Naive thymus-derived CD4-positive, alpha-beta T cell (primary cell): ENCODE data around the gene ALPP. TPM values are rescaled to one million over a fixed set of nuclear protein-coding genes. Genes with fewer than 3 reads are reported as not detected.
A peak's percentile ranks its signal among the peaks of the same experiment; 100 is the strongest.

ENCODE experiments used
- ATAC-seq: fragments of 150-1000 bp; cut with Tn5 transposase; 2 replicates; pipeline ENCODE4 v1.10.0; 2021; ENCODE audit warnings: mild to moderate bottlenecking, moderate library complexity
- CTCF ChIA-PET: fragments of 350-600 bp; sonication (Branson Sonifier 250); formaldehyde crosslinking; loops from one replicate; lab custom pipeline; 2021; ENCODE audit warnings: antibody characterized with exemption; lab: Charles Lee
- POLR2A ChIA-PET: fragments of 350-600 bp; sonication (Branson Sonifier 250); formaldehyde crosslinking; loops from one replicate; lab custom pipeline; 2021; ENCODE audit warnings: antibody characterized with exemption, inconsistent platforms; lab: Charles Lee
- DNase-seq, 9 donors: peaks; one replicate each; pipeline versions ENCODE4 v3.0.0 to v3.0.0-alpha.2; 2020 to 2022; ENCODE audit warnings: mixed read lengths in 1 of 9
- H3K27ac ChIP-seq: one replicate; pipeline ENCODE4 v1.7.0; 2013; ENCODE audit warnings: mild to moderate bottlenecking, low read depth, low read length, moderate library complexity
- H3K27me3 ChIP-seq, 2 donors: one replicate each; pipeline ENCODE4 v1.7.0; 2013; ENCODE audit warnings: low read length in 2 of 2, mild to moderate bottlenecking in 2 of 2, moderate library complexity in 2 of 2; ENCODE audit not compliant: control insufficient read depth in 2 of 2, insufficient read depth in 2 of 2
- H3K36me3 ChIP-seq, 3 experiments: 1 replicate in 2 of 3; 2 replicates in 1 of 3; pipeline ENCODE4 v1.7.0; 2013; ENCODE audit warnings: low read length in 3 of 3, mild to moderate bottlenecking in 3 of 3, moderate library complexity in 1 of 3; ENCODE audit not compliant: insufficient read depth in 3 of 3, control insufficient read depth in 2 of 3
- H3K4me1 ChIP-seq, 2 donors: one replicate each; pipeline ENCODE4 v1.7.0; 2013; ENCODE audit warnings: low read length in 2 of 2, mild to moderate bottlenecking in 2 of 2, moderate library complexity in 1 of 2; ENCODE audit not compliant: control insufficient read depth in 2 of 2, insufficient read depth in 2 of 2
- H3K4me3 ChIP-seq: 2 replicates; pipeline ENCODE4 v1.7.0; 2013; ENCODE audit warnings: mild to moderate bottlenecking, low read length
- H3K9me3 ChIP-seq, 3 experiments: 1 replicate in 2 of 3; 2 replicates in 1 of 3; pipeline ENCODE4 v1.7.0; 2013; ENCODE audit warnings: low read length in 3 of 3; ENCODE audit not compliant: control insufficient read depth in 2 of 3
- H3K27ac Mint-ChIP-seq, 9 donors: one replicate each; pipeline ENCODE4 v1.8.0; 2020 to 2022; ENCODE audit warnings: mixed read lengths in 9 of 9, mild to moderate bottlenecking in 8 of 9, moderate library complexity in 5 of 9, inconsistent platforms in 2 of 9
- H3K27me3 Mint-ChIP-seq, 5 donors: one replicate each; pipeline ENCODE4 v1.8.0; 2021 to 2022; ENCODE audit warnings: mixed read lengths in 5 of 5, mild to moderate bottlenecking in 1 of 5
- H3K36me3 Mint-ChIP-seq, 5 donors: one replicate each; pipeline ENCODE4 v1.8.0; 2020 to 2022; ENCODE audit warnings: mixed read lengths in 5 of 5, mild to moderate bottlenecking in 3 of 5, inconsistent platforms in 1 of 5
- H3K4me1 Mint-ChIP-seq, 7 donors: one replicate each; pipeline ENCODE4 v1.8.0; 2020 to 2022; ENCODE audit warnings: mixed read lengths in 7 of 7, mild to moderate bottlenecking in 3 of 7, inconsistent platforms in 1 of 7
- H3K4me3 Mint-ChIP-seq, 10 donors: one replicate each; pipeline ENCODE4 v1.8.0; 2020 to 2022; ENCODE audit warnings: mild to moderate bottlenecking in 10 of 10, mixed read lengths in 10 of 10, moderate library complexity in 6 of 10, inconsistent platforms in 2 of 10
- H3K9me3 Mint-ChIP-seq, 11 donors: one replicate each; pipeline ENCODE4 v1.8.0; 2020 to 2022; ENCODE audit warnings: mixed read lengths in 11 of 11, mild to moderate bottlenecking in 4 of 11, inconsistent platforms in 1 of 11, moderate library complexity in 1 of 11
- intact Hi-C, 2 donors: fragments of 100-400 bp; cut with micrococcal nuclease; formaldehyde crosslinking; loops; one replicate each; pipeline ENCODE4 v1.15.1; 2023
- polyA plus RNA-seq, 2 donors: library from polyadenylated mRNA; unstranded; fragments of 300-500 nt; fragmentation: Illumina TruSeq; gene quantifications; one replicate each; pipeline ENCODE4 v1.2.3, GENCODE V29; 2021
- total RNA-seq, 6 experiments: library from RNA in 5 of 6; stranded (reverse) in 5 of 6; gene quantifications; 1 replicate in 5 of 6; 2 replicates in 1 of 6; pipeline ENCODE4 v1.2.3 and lab custom pipeline; 2021 to 2026

The ALPP gene
- total and polyA plus RNA-seq, 7 experiments from 2014 or later = 0.24 TPM; not detected in 5

- peaks cover 7 to 27% of the 10 kb centered on the region in 2 donors for H3K4me1 ChIP-seq
- ChIA-PET CTCF (no interaction called here), POLR2A (no interaction called here)
- no peak overlapping the region for H3K4me3 ChIP-seq
- H3K27ac ChIP-seq = no peak overlapping the region
- no peaks in the 10 kb centered on the region for H3K9me3 ChIP-seq
- no peak for ATAC-seq
- DNase-seq = no peak
- no peaks in the 10 kb centered on the region for H3K36me3 ChIP-seq
- Mint-ChIP-seq H3K4me3 (peak overlapping the region in 9 of 10 donors; percentile 12 to 83 (median 60)), H3K9me3 (peaks cover 0 to 9% (median 0%) of the 10 kb centered on the region in 11 donors), H3K27ac (no peak overlapping the region), H3K4me1 (peaks cover 0 to 19% (median 6%) of the 10 kb centered on the region in 7 donors), H3K36me3 (no peaks in the 10 kb centered on the region), H3K27me3 (peaks cover 8 to 48% (median 18%) of the 10 kb centered on the region in 5 donors)
- intact Hi-C loops = no loop called here
- peaks cover 0 to 9% of the 10 kb centered on the region in 2 donors for H3K27me3 ChIP-seq
These were observed 26.7 kb upstream of the ALPP start for GRCh38 chr2:232351686-232352510.

- H3K4me1 Mint-ChIP-seq = peaks cover 0 to 19% (median 6%) of the 10 kb centered on the region in 7 donors
- DNase-seq (no peak), ATAC-seq (peak; percentile 17)
- peaks cover 8 to 49% (median 19%) of the 10 kb centered on the region in 5 donors for H3K27me3 Mint-ChIP-seq
- peaks cover 0 to 8% (median 0%) of the 10 kb centered on the region in 11 donors for H3K9me3 Mint-ChIP-seq
- no peak overlapping the region for H3K27ac Mint-ChIP-seq
- H3K9me3 ChIP-seq = no peaks in the 10 kb centered on the region
- H3K27me3 ChIP-seq = peaks cover 0 to 9% of the 10 kb centered on the region in 2 donors
- POLR2A ChIA-PET = no interaction called here
- peaks cover 7 to 27% of the 10 kb centered on the region in 2 donors for H3K4me1 ChIP-seq
- intact Hi-C loops = no loop called here
- H3K27ac ChIP-seq = no peak overlapping the region
- no peaks in the 10 kb centered on the region for H3K36me3 Mint-ChIP-seq
- no peak overlapping the region for H3K4me3 ChIP-seq
- CTCF ChIA-PET = no interaction called here
- no peaks in the 10 kb centered on the region for H3K36me3 ChIP-seq
- peak overlapping the region in 2 of 10 donors; percentile 10 to 58 for H3K4me3 Mint-ChIP-seq
These were observed 25.9 kb upstream of the ALPP start for GRCh38 chr2:232352511-232353091.

GRCh38 chr2:232353096-232353495, 25.5 kb upstream of the ALPP start:
- ATAC-seq = no peak
- intact Hi-C loops = no loop called here
- H3K4me3 Mint-ChIP-seq = peak overlapping the region in 2 of 10 donors; percentile 10 to 58
- H3K36me3 ChIP-seq = no peaks in the 10 kb centered on the region
- H3K27ac ChIP-seq = no peak overlapping the region
- H3K9me3 Mint-ChIP-seq = peaks cover 0 to 8% (median 0%) of the 10 kb centered on the region in 11 donors
- H3K4me3 ChIP-seq = no peak overlapping the region
- ChIA-PET POLR2A (no interaction called here), CTCF (no interaction called here)
- H3K4me1 ChIP-seq = peaks cover 7 to 27% of the 10 kb centered on the region in 2 donors
- no peak overlapping the region for H3K27ac Mint-ChIP-seq
- no peaks in the 10 kb centered on the region for H3K9me3 ChIP-seq
- H3K27me3 Mint-ChIP-seq = peaks cover 8 to 47% (median 19%) of the 10 kb centered on the region in 5 donors
- H3K36me3 Mint-ChIP-seq = no peaks in the 10 kb centered on the region
- no peak for DNase-seq
- peaks cover 0 to 9% of the 10 kb centered on the region in 2 donors for H3K27me3 ChIP-seq
- peaks cover 0 to 19% (median 6%) of the 10 kb centered on the region in 7 donors for H3K4me1 Mint-ChIP-seq

- CTCF ChIA-PET = no interaction called here
These were observed 24.9 kb upstream of the ALPP start for GRCh38 chr2:232353660-232354059.

GRCh38 chr2:232354069-232354468, 24.5 kb upstream of the ALPP start:
- Mint-ChIP-seq H3K4me1 (peaks cover 0 to 18% (median 6%) of the 10 kb centered on the region in 7 donors), H3K27ac (no peak overlapping the region), H3K27me3 (peaks cover 8 to 42% (median 19%) of the 10 kb centered on the region in 5 donors), H3K4me3 (peak overlapping the region in 1 of 10 donors; percentile 76), H3K36me3 (no peaks in the 10 kb centered on the region), H3K9me3 (peaks cover 0 to 8% (median 0%) of the 10 kb centered on the region in 11 donors)
- peaks cover 3 to 25% of the 10 kb centered on the region in 2 donors for H3K4me1 ChIP-seq
- ATAC-seq (no peak), DNase-seq (no peak)
- H3K27me3 ChIP-seq = peaks cover 0 to 9% of the 10 kb centered on the region in 2 donors
- intact Hi-C loops = no loop called here
- H3K4me3 ChIP-seq = no peak overlapping the region
- H3K9me3 ChIP-seq = no peaks in the 10 kb centered on the region
- ChIA-PET POLR2A (no interaction called here), CTCF (no interaction called here)
- H3K27ac ChIP-seq = no peak overlapping the region
- no peaks in the 10 kb centered on the region for H3K36me3 ChIP-seq

More at GRCh38 chr2:232353660-232354059, 24.9 kb upstream of the ALPP start:
- no peaks in the 10 kb centered on the region for H3K36me3 Mint-ChIP-seq
- H3K27ac Mint-ChIP-seq = no peak overlapping the region
- intact Hi-C loops = no loop called here
- Histone ChIP-seq H3K27me3 (peaks cover 0 to 9% of the 10 kb centered on the region in 2 donors), H3K9me3 (no peaks in the 10 kb centered on the region), H3K4me1 (peaks cover 7 to 27% of the 10 kb centered on the region in 2 donors), H3K27ac (no peak overlapping the region), H3K36me3 (no peaks in the 10 kb centered on the region), H3K4me3 (no peak overlapping the region)
- POLR2A ChIA-PET = no interaction called here
- no peak for DNase-seq
- H3K9me3 Mint-ChIP-seq = peaks cover 0 to 8% (median 0%) of the 10 kb centered on the region in 11 donors
- H3K4me3 Mint-ChIP-seq = peak overlapping the region in 3 of 10 donors; percentile 4 to 76 (median 22)
- ATAC-seq = no peak
- H3K4me1 Mint-ChIP-seq = peaks cover 0 to 19% (median 6%) of the 10 kb centered on the region in 7 donors
- H3K27me3 Mint-ChIP-seq = peaks cover 8 to 46% (median 19%) of the 10 kb centered on the region in 5 donors

- no peaks in the 10 kb centered on the region for H3K36me3 ChIP-seq
- Mint-ChIP-seq H3K27ac (no peak overlapping the region), H3K9me3 (peaks cover 0 to 5% (median 0%) of the 10 kb centered on the region in 11 donors), H3K4me3 (no peak overlapping the region), H3K36me3 (peaks cover 0 to 1% (median 0%) of the 10 kb centered on the region in 5 donors), H3K27me3 (peaks cover 0 to 7% (median 3%) of the 10 kb centered on the region in 5 donors), H3K4me1 (peaks cover 20 to 37% (median 30%) of the 10 kb centered on the region in 7 donors)
- intact Hi-C loops = no loop called here
- no peaks in the 10 kb centered on the region for H3K27me3 ChIP-seq
- no peak overlapping the region for H3K4me3 ChIP-seq
- H3K9me3 ChIP-seq = no peaks in the 10 kb centered on the region
- H3K27ac ChIP-seq = no peak overlapping the region
- POLR2A ChIA-PET = no interaction called here
- DNase-seq = no peak
- ATAC-seq = no peak
- CTCF ChIA-PET = no interaction called here
- H3K4me1 ChIP-seq = peaks cover 0 to 17% of the 10 kb centered on the region in 2 donors
These were observed 16.9 kb upstream of the ALPP start for GRCh38 chr2:232361646-232362045.
